Neuron (in vitro differentiated cells): ENCODE results near the gene RBFOX2.

Experiments used
- H2AFZ ChIP-seq: one replicate; pipeline ENCODE4 v1.6.1; 2013; ENCODE audit warnings: low read depth, mild to moderate bottlenecking, inconsistent platforms, low read length, moderate library complexity
- H3K27me3 ChIP-seq: one replicate; pipeline ENCODE4 v1.6.1; 2013; ENCODE audit warnings: low read length; ENCODE audit not compliant: insufficient read depth
- H3K36me3 ChIP-seq: one replicate; pipeline ENCODE4 v1.6.1; 2013; ENCODE audit warnings: low read length; ENCODE audit not compliant: insufficient read depth
- H3K4me1 ChIP-seq: one replicate; pipeline ENCODE4 v1.6.1; 2013; ENCODE audit warnings: low read length; ENCODE audit not compliant: insufficient read depth
- H3K4me3 ChIP-seq: 2 replicates; pipeline ENCODE4 v1.5.1; 2013; ENCODE audit warnings: mild to moderate bottlenecking, low read length, moderate library complexity
- H3K9me3 ChIP-seq: one replicate; pipeline ENCODE4 v1.6.1; 2013; ENCODE audit warnings: low read length

The RBFOX2 gene

DNA sequence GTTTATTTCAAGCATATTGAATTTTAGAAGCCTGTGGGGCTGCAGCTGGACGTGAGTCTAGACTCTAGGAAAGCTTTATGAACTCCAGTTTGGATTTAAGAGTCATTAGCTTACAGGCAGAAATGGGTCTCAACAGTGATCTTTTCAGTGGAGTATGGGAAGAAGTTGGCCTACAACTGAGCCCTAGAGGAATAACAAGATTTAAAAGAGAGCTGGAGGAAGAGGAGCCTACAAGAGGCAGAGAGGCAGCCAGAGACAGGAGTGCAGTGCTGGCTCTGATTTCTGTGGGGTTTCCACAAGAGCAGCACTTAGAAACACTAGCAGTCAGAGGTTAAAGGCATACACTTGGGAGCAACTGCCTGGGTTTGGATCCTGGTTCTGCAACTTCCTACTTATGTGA is 293.1 kb downstream of the RBFOX2 start:
- Histone ChIP-seq H3K4me1 (no peaks in the 10 kb centered on the region), H3K27me3 (no peaks in the 10 kb centered on the region), H3K36me3 (peaks cover 18% of the 10 kb centered on the region), H2AFZ (no peak overlapping the region), H3K9me3 (peaks cover 2% of the 10 kb centered on the region), H3K4me3 (no peak overlapping the region)

DNA sequence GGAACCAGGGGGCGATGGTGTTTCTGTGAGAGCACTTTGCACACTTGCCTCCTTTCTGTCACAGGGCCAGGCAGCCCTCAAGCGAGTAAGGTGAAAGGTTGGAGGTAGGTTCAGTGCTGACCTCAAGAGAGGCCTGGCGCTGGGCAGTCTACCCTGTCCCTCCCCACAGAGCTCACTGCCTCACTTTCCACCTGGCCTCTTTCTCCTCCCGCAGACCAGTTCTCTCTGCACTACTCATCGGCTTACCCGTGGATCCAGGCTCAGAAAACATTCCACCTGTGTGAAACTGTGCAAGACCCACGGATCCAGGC is 294.2 kb downstream of the RBFOX2 start:
- Histone ChIP-seq H3K27me3 (no peaks in the 10 kb centered on the region), H2AFZ (no peak overlapping the region), H3K4me3 (no peak overlapping the region), H3K9me3 (peaks cover 2% of the 10 kb centered on the region), H3K36me3 (peaks cover 12% of the 10 kb centered on the region), H3K4me1 (no peaks in the 10 kb centered on the region)

GRCh38 chr22:35733791-35734516 is 294.7 kb downstream of the RBFOX2 start:
- Histone ChIP-seq H3K9me3 (peaks cover 2% of the 10 kb centered on the region), H2AFZ (no peak overlapping the region), H3K4me1 (no peaks in the 10 kb centered on the region), H3K4me3 (no peak overlapping the region), H3K36me3 (peaks cover 8% of the 10 kb centered on the region), H3K27me3 (no peaks in the 10 kb centered on the region)

DNA sequence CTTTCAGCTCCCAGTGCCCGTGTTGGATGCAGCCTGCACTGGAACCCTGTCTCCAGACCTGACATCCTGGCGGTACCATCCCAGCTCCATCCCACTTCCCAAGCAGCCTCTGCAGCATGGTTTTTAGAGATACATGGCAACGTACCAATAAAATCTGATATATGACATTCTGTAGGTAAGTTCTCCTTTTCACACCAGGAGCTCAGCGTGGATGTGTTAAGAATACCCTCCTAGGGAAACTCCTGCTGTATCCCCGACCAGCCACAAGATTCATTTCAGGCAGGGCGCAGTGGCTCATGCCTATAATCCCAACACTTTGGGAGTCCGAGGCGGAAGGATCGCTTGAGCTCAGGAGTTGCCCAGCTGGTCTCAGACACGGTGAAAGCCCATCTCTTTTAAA is 295.6 kb downstream of the RBFOX2 start:
- no peak overlapping the region for H3K4me3 ChIP-seq
- no peak overlapping the region for H2AFZ ChIP-seq
- peaks cover 2% of the 10 kb centered on the region for H3K9me3 ChIP-seq
- peaks cover under 1% of the 10 kb centered on the region for H3K36me3 ChIP-seq
- H3K4me1 ChIP-seq, result no peaks in the 10 kb centered on the region
- no peaks in the 10 kb centered on the region for H3K27me3 ChIP-seq

DNA sequence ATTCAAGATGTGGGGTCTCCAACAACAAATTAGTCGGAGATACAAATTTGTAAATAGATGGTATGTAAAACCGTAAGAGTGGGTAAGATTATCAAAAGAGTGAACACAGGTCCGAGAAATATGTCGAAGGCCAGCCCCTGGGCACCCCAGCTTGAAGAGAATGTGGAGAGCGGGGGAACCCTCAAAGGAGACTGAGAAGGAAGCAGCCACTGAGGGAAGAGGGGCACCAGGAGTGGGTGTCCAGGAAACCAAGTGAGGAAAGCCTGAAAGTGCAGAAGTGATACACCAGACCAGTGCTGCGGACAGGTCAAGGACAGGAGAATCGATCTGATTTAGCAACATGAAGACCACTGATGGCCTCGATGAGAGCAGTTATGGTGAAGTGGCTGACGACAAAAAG is 296.5 kb downstream of the RBFOX2 start:
- Histone ChIP-seq H3K36me3 (no peaks in the 10 kb centered on the region), H3K9me3 (peaks cover 2% of the 10 kb centered on the region), H3K4me1 (no peaks in the 10 kb centered on the region), H2AFZ (no peak overlapping the region), H3K27me3 (no peaks in the 10 kb centered on the region), H3K4me3 (no peak overlapping the region)

GRCh38 chr22:35731321-35731720 is 297.3 kb downstream of the RBFOX2 start:
- Histone ChIP-seq H2AFZ (no peak overlapping the region), H3K36me3 (no peaks in the 10 kb centered on the region), H3K9me3 (peaks cover 2% of the 10 kb centered on the region), H3K4me1 (no peaks in the 10 kb centered on the region), H3K27me3 (no peaks in the 10 kb centered on the region), H3K4me3 (no peak overlapping the region)

DNA sequence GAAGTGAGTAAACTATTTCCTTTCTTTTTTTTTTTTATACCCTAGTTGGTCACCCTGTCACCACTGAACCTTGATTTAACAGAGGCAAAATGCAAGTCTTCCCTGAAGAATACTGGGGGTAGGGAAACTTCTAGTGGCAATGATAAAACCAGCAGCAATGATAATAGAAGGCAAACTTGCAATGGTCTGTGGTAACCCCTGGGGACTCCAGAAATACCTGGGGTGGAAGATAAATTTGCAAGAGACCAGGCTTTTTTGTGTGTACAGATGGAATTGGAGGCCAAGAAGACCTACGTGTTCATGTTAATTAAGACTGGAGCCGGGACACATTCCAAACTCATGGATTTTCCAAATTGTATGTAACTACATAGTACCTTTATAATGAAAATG is 299.3 kb downstream of the RBFOX2 start:
- Histone ChIP-seq H3K4me3 (no peak overlapping the region), H3K36me3 (no peaks in the 10 kb centered on the region), H2AFZ (no peak overlapping the region)

DNA sequence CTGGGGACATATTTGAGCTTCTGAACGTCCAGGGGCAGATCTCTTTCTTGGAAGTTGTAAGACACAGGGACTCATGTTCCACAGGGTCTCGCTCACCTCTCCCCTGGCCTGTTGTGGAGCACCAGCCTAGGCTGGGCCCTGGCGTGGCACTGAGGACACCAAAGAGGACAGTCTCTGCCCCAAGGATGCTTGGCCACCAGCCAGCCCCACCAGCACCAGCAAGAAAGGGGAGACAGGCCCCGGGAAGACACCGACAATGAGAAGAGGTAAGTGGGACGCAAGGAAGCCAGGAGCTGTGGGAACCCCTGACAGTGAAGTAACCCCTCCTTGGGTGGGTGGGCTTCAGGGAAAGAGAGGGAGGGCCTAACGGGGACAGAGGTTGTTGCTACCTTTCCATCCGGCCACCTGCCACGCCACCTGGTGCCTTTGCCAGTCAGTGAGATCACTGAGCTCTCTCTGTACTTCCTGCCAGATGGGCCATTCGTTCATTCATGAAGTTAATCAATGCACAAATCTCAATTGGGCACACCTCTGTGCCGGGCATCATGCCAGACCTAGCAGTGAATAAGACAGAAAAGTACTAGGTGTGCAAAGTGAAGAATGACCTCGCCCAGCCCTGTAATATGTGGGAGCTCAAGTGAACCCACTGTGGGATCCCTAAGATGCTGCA is 299.9 kb downstream of the RBFOX2 start:
- Histone ChIP-seq H3K27me3 (no peaks in the 10 kb centered on the region), H3K36me3 (no peaks in the 10 kb centered on the region), H3K9me3 (peaks cover 2% of the 10 kb centered on the region), H2AFZ (no peak overlapping the region), H3K4me1 (no peaks in the 10 kb centered on the region), H3K4me3 (no peak overlapping the region)

More for the DNA sequence above, 299.3 kb downstream of the RBFOX2 start:
- H3K9me3 ChIP-seq, result peaks cover 2% of the 10 kb centered on the region
- H3K27me3 ChIP-seq, result no peaks in the 10 kb centered on the region
- H3K4me1 ChIP-seq, result no peaks in the 10 kb centered on the region

DNA sequence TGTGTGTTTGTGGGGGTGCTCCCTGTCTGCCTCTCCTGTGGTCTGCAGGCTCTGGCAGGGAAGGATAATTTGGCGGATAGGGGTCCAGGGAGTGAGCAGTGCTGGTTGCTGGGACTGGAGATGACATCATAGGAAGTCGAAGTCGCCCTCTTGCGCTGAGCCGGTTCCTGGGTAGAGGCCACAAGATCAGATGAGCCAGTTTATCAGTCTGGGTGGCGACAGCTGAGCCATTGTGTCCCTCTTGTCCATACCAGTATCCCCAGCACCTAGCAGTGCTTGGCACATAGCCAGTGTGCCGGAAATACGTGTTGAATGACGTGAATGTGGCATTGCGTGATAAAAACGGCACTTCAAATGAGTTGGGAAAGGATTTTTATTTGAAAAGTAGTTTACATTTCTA is 301.2 kb downstream of the RBFOX2 start:
- no peak overlapping the region for H3K4me3 ChIP-seq
- no peaks in the 10 kb centered on the region for H3K4me1 ChIP-seq
- H3K9me3 ChIP-seq, result peaks cover 2% of the 10 kb centered on the region

GRCh38 chr22:35726933-35727332 is 301.7 kb downstream of the RBFOX2 start:
- H3K4me1 ChIP-seq, result no peaks in the 10 kb centered on the region
- no peak overlapping the region for H3K4me3 ChIP-seq
- no peaks in the 10 kb centered on the region for H3K36me3 ChIP-seq
- H3K27me3 ChIP-seq, result no peaks in the 10 kb centered on the region
- no peak overlapping the region for H2AFZ ChIP-seq
- H3K9me3 ChIP-seq, result no peaks in the 10 kb centered on the region

More for the DNA sequence above, 301.2 kb downstream of the RBFOX2 start:
- Histone ChIP-seq H3K27me3 (no peaks in the 10 kb centered on the region), H2AFZ (no peak overlapping the region), H3K36me3 (no peaks in the 10 kb centered on the region)

- Histone ChIP-seq H2AFZ (no peak overlapping the region), H3K36me3 (no peaks in the 10 kb centered on the region), H3K27me3 (no peaks in the 10 kb centered on the region), H3K4me3 (no peak overlapping the region), H3K9me3 (no peaks in the 10 kb centered on the region), H3K4me1 (no peaks in the 10 kb centered on the region)
Observed at GRCh38 chr22:35726398-35726797, 302.2 kb downstream of the RBFOX2 start.

GRCh38 chr22:35725521-35725920 is 303.1 kb downstream of the RBFOX2 start:
- H3K9me3 ChIP-seq, result no peaks in the 10 kb centered on the region

DNA sequence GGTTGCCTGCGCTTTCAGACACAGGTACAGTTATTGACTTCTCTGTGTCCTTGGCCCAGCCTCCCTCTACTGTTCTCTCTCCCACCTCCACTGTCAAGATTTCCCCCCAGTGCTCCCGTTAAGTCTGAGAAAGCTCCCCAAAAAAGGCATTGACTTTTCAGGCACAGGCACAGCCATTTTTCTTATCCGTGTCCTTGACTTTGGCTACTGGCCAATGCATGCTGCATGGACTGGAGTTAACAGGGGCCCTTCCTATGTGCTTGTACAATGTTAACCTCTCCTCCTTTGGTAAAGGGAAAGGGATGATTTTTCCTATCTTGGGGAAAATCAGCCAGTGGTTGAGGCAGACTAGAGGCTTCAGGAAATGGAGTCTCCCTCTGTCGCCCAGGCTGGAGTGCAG is 306.7 kb downstream of the RBFOX2 start:
- no peak overlapping the region for H2AFZ ChIP-seq
- H3K4me1 ChIP-seq, result no peaks in the 10 kb centered on the region
- no peak overlapping the region for H3K4me3 ChIP-seq
- no peaks in the 10 kb centered on the region for H3K27me3 ChIP-seq
- H3K9me3 ChIP-seq, result no peaks in the 10 kb centered on the region
- no peaks in the 10 kb centered on the region for H3K36me3 ChIP-seq

More at GRCh38 chr22:35725521-35725920, 303.1 kb downstream of the RBFOX2 start:
- Histone ChIP-seq H3K27me3 (no peaks in the 10 kb centered on the region), H3K36me3 (no peaks in the 10 kb centered on the region), H2AFZ (no peak overlapping the region), H3K4me3 (no peak overlapping the region), H3K4me1 (no peaks in the 10 kb centered on the region)
